HL-60 (cell line): ENCODE measurements around the gene MED13L.

Experiments
- CTCF ChIP-seq: IDR thresholded peaks from one replicate; pipeline ENCODE4 v1.5.1; 2011; ENCODE audit warnings: low read length, control low read depth, inconsistent platforms; ENCODE audit not compliant: insufficient read depth
- GABPA ChIP-seq: IDR thresholded peaks from 2 replicates; pipeline ENCODE4 v1.6.1; 2012; ENCODE audit warnings: low read depth
- POLR2AphosphoS5 ChIP-seq: IDR thresholded peaks from 2 replicates; pipeline ENCODE4 v1.6.1; 2012; ENCODE audit warnings: low read depth
- SPI1 ChIP-seq: IDR thresholded peaks from 2 replicates; pipeline ENCODE4 v1.6.1; 2012; ENCODE audit warnings: low read depth, mild to moderate bottlenecking, borderline replicate concordance
- TF ChIP-seq, protein P1 (sequence below): IDR thresholded peaks from 2 replicates; pipeline ENCODE4 v1.6.1; 2012; ENCODE audit warnings: low read depth; ENCODE audit not compliant: insufficient replicate concordance

DNA sequence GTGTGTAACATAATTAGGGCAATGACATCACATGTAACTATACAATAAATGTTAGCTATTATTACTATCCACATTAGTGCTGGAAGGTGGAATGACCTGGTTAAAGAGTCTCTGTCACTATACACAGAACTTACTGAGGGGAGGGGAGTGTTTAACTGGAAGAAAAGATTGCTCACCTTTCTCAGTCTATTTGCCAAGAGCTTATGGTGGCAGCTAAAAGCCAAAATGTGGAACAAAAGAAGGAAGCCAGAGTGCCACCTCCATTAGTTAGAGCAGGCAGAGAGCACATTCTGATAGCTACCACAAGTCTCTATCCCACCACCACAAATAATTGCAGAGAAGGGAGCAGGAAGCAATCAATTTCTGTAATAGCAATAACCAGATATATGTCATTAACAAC lies 124.4 kb downstream of the MED13L start:
- TF ChIP-seq CTCF = no peak
- TF ChIP-seq, protein P1, sequence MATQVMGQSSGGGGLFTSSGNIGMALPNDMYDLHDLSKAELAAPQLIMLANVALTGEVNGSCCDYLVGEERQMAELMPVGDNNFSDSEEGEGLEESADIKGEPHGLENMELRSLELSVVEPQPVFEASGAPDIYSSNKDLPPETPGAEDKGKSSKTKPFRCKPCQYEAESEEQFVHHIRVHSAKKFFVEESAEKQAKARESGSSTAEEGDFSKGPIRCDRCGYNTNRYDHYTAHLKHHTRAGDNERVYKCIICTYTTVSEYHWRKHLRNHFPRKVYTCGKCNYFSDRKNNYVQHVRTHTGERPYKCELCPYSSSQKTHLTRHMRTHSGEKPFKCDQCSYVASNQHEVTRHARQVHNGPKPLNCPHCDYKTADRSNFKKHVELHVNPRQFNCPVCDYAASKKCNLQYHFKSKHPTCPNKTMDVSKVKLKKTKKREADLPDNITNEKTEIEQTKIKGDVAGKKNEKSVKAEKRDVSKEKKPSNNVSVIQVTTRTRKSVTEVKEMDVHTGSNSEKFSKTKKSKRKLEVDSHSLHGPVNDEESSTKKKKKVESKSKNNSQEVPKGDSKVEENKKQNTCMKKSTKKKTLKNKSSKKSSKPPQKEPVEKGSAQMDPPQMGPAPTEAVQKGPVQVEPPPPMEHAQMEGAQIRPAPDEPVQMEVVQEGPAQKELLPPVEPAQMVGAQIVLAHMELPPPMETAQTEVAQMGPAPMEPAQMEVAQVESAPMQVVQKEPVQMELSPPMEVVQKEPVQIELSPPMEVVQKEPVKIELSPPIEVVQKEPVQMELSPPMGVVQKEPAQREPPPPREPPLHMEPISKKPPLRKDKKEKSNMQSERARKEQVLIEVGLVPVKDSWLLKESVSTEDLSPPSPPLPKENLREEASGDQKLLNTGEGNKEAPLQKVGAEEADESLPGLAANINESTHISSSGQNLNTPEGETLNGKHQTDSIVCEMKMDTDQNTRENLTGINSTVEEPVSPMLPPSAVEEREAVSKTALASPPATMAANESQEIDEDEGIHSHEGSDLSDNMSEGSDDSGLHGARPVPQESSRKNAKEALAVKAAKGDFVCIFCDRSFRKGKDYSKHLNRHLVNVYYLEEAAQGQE = no peak
- TF ChIP-seq POLR2AphosphoS5 = no peak
- no peak for TF ChIP-seq GABPA
- TF ChIP-seq SPI1 = no peak
